ENCODE data around the gene SGPL1. TPM values are rescaled to one million over a fixed set of nuclear protein-coding genes. Genes with fewer than 3 reads are reported as not detected.

The SGPL1 gene
- total RNA-seq, 3 donors from 2014 or later (not counting 1 experiment from before 2014, with no cell fraction given) = 33.7 to 48.4 (median 47.8) TPM

DNA sequence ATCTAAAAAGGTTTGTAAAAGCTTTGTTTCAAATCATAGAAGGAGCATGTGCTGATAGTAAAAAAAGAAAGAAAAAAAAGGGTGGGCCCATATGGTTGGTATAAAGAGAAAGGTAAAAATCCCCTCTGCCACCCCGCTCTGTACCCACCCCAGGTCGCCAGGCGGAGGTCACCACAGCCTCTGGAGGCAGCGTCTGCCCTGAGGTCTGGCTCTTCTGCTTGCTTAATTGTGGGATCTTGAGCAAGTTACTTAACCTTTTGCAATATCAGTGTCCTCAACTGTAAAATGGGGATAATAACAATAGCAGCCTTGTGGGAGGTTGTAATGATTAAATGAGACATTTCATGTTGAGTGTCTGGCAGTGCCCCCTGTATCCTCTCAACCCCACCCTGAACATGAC, 83.3 kb downstream of the SGPL1 start:
- no peaks in the 10 kb centered on the region for H3K36me3 Mint-ChIP-seq
- H3K4me1 Mint-ChIP-seq = no peaks in the 10 kb centered on the region
- no peaks in the 10 kb centered on the region for H3K9me3 Mint-ChIP-seq
- H3K27me3 Mint-ChIP-seq (ENCODE audit: low read depth in 2 of 2) = no peaks in the 10 kb centered on the region
- Histone ChIP-seq H3K27me3 (ENCODE audit: control insufficient read depth, insufficient read depth, low read length) (no peaks in the 10 kb centered on the region), H3K9me3 (ENCODE audit: control insufficient read depth, insufficient read depth, low read length) (no peaks in the 10 kb centered on the region), H3K27ac (ENCODE audit: low read length) (no peak overlapping the region), H3K4me1 (ENCODE audit: control insufficient read depth, insufficient read depth, low read length) (no peaks in the 10 kb centered on the region), H3K36me3 (ENCODE audit: control insufficient read depth, insufficient read depth, low read length) (no peaks in the 10 kb centered on the region), H3K4me3 (ENCODE audit: low read length) (no peak overlapping the region)
- intact Hi-C loops (cut with micrococcal nuclease) = no loop called here
- TF ChIP-seq, protein P1, sequence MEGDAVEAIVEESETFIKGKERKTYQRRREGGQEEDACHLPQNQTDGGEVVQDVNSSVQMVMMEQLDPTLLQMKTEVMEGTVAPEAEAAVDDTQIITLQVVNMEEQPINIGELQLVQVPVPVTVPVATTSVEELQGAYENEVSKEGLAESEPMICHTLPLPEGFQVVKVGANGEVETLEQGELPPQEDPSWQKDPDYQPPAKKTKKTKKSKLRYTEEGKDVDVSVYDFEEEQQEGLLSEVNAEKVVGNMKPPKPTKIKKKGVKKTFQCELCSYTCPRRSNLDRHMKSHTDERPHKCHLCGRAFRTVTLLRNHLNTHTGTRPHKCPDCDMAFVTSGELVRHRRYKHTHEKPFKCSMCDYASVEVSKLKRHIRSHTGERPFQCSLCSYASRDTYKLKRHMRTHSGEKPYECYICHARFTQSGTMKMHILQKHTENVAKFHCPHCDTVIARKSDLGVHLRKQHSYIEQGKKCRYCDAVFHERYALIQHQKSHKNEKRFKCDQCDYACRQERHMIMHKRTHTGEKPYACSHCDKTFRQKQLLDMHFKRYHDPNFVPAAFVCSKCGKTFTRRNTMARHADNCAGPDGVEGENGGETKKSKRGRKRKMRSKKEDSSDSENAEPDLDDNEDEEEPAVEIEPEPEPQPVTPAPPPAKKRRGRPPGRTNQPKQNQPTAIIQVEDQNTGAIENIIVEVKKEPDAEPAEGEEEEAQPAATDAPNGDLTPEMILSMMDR (IDR thresholded peaks at IDR 0.05) = no peak
- DNase-seq = no peak
- WGBS (ENCODE audit: insufficient coverage) = 75% methylated on average over 3 of the region's 4 CpGs
- H3K27ac Mint-ChIP-seq = no peak overlapping the region
- ATAC-seq = no peak
- no peak overlapping the region for H3K4me3 Mint-ChIP-seq

DNA sequence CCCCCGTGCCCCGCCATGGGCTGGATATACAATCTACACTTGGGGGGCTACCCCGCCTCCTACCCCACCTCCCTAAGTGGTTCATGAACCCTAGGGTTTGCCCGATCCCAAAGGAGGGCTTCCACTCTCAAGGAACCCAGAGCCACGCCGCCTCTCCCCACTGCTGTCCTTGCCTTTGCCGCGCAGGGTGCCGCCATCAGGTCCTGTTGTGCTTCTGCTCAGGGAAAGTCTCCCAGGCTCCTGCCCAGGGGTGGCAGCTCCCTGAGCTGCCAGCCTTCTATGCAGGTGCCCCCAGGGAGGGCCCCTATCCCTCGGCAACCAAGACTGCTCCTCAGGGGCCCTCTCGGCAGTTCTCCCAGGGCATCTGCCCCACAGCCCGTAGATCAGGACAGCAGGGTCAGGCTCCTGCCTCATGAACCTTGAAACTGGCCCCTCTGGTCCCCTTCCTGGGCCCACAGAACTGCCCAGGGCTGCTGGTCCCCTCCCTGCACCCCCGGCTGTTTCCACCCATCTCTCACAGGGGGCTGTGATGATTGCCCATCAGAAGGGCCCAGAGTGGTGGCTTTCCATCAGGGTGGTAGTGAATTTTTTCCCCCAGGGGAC, 85.6 kb downstream of the SGPL1 start:
- Histone ChIP-seq H3K9me3 (ENCODE audit: control insufficient read depth, insufficient read depth, low read length) (no peaks in the 10 kb centered on the region), H3K27me3 (ENCODE audit: control insufficient read depth, insufficient read depth, low read length) (no peaks in the 10 kb centered on the region), H3K27ac (ENCODE audit: low read length) (no peak overlapping the region), H3K36me3 (ENCODE audit: control insufficient read depth, insufficient read depth, low read length) (no peaks in the 10 kb centered on the region), H3K4me3 (ENCODE audit: low read length) (no peak overlapping the region), H3K4me1 (ENCODE audit: control insufficient read depth, insufficient read depth, low read length) (no peaks in the 10 kb centered on the region)
- TF ChIP-seq, protein P1 (IDR thresholded peaks at IDR 0.05) = no peak
- intact Hi-C loops (cut with micrococcal nuclease) = no loop called here
- Mint-ChIP-seq H3K27me3 (ENCODE audit: low read depth in 2 of 2) (no peaks in the 10 kb centered on the region), H3K4me1 (no peaks in the 10 kb centered on the region), H3K27ac (no peak overlapping the region), H3K36me3 (no peaks in the 10 kb centered on the region), H3K4me3 (no peak overlapping the region), H3K9me3 (no peaks in the 10 kb centered on the region)
- ATAC-seq (no peak), DNase-seq (no peak)
- 90% methylated on average over 13 of the region's 13 CpGs for WGBS (ENCODE audit: insufficient coverage)

DNA sequence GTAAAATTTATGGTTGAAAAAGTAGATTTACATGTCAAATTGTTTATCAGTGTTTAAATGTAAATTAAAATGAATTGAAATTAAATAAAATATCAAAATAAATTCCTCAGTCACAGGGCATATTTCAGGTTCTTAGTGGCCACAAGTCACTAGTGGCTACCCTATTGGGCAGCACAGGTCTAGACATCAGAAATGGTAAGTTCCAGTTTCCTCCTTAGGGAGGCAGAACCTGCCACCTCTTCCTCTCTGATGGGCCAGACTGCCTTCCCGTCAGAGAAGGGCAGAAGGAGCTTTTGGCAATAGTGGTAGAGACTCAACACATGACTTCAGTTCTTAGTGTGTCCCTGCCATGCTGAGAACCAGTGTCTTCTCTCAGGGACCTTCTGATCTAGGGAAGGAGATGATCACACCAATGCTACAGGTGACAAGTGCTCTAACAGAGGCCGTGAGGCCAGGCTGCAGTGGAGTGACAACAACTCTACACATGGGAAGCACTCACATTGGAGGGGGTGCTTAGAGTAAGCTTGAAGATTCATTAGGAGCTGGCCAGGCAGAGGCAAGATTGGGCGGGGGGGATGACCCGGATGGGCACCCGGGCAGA, 87.0 kb downstream of the SGPL1 start:
- H3K9me3 ChIP-seq (ENCODE audit: control insufficient read depth, insufficient read depth, low read length) = no peaks in the 10 kb centered on the region
- intact Hi-C loops (cut with micrococcal nuclease) = no loop called here
- no peaks in the 10 kb centered on the region for H3K9me3 Mint-ChIP-seq
- H3K4me3 Mint-ChIP-seq = no peak overlapping the region
- no peak for DNase-seq
- H3K27me3 ChIP-seq (ENCODE audit: control insufficient read depth, insufficient read depth, low read length) = no peaks in the 10 kb centered on the region
- no peak overlapping the region for H3K27ac ChIP-seq (ENCODE audit: low read length)
- peaks cover 0 to under 1% of the 10 kb centered on the region in 2 donors for H3K27me3 Mint-ChIP-seq (ENCODE audit: low read depth in 2 of 2)
- H3K27ac Mint-ChIP-seq = no peak overlapping the region
- H3K4me1 Mint-ChIP-seq = peaks cover 0 to 2% of the 10 kb centered on the region in 2 donors
- no peaks in the 10 kb centered on the region for H3K4me1 ChIP-seq (ENCODE audit: control insufficient read depth, insufficient read depth, low read length)
- WGBS (ENCODE audit: insufficient coverage) = 92% methylated on average over 5 of the region's 5 CpGs
- no peaks in the 10 kb centered on the region for H3K36me3 Mint-ChIP-seq
- no peaks in the 10 kb centered on the region for H3K36me3 ChIP-seq (ENCODE audit: control insufficient read depth, insufficient read depth, low read length)
- TF ChIP-seq, protein P1 (IDR thresholded peaks at IDR 0.05) = no peak
- no peak overlapping the region for H3K4me3 ChIP-seq (ENCODE audit: low read length)
- ATAC-seq = no peak

All from natural killer cell (primary cell).